NCI-H526 (cell line): Measurements from ENCODE around the gene TNRC18.

Experiments
- DNase-seq, 2 experiments: peaks; one replicate each; lab custom pipeline; 2025; lab: John Stamatoyannopoulos, UW

The TNRC18 gene

GRCh38 chr7:5350174-5350463, 73.5 kb downstream of the TNRC18 start:
- no peak for DNase-seq

DNA sequence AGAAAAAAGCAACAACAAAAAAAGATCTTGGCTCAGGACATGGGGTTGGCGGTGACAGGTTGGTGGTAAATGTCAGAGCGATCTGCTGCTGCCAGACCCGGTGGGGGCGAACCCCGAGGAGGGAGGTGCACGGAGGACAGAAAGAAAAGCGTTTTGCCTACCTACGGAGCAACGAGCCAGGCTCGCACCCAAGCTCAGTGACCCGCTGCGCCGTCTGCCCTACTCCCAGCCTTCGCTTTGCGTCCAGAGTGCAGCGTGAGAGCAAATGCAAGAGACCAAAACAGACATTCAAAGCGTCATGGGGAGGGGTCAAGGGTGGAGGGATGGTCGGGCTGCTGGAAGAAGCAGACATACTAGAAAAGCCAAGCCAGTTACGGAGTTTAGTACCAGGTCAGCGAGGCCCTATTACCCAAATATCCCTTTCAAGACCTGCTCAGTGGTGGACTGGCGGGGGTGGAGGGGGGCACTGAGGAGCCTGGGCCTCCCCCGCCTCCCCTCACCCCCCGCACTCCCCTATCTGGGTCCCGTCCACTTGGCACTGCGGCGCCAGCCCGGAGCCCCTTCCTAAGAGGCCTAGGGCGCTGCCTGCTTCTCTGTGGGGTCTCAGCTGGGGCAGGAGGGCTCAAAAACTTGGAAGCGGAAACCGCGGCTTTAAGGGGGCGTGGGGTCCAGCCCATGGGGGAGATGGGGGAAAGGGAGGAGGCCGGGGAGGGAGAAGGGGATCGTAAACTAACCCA, 74.0 kb downstream of the TNRC18 start:
- DNase-seq = no peak

- DNase-seq = no peak
These were observed 74.6 kb downstream of the TNRC18 start for GRCh38 chr7:5349005-5349380.

GRCh38 chr7:5348134-5349004, 75.3 kb downstream of the TNRC18 start:
- no peak for DNase-seq

DNA sequence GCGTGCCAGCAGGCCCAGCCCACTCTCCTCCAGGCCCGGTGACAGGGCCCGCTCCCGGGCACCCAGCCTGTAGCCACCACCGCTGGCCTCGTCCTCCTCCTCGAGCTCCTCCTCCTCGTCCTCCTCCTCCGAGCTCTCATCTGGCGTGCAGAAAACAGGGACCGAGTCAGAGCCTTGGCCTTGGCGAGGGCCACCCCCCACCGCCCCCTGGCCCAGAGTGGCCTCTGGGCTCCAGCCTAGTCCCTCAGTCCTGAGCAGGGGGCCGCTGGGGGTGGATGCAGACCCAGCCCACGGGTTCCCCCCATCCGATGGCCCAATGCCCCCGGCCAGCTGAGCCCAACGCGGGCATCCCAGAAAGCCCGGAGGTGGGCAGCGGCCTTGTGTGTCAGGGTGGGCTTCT, 78.0 kb downstream of the TNRC18 start:
- no peak for DNase-seq

- DNase-seq = no peak
These were observed 78.5 kb downstream of the TNRC18 start for GRCh38 chr7:5345171-5345570.

DNA sequence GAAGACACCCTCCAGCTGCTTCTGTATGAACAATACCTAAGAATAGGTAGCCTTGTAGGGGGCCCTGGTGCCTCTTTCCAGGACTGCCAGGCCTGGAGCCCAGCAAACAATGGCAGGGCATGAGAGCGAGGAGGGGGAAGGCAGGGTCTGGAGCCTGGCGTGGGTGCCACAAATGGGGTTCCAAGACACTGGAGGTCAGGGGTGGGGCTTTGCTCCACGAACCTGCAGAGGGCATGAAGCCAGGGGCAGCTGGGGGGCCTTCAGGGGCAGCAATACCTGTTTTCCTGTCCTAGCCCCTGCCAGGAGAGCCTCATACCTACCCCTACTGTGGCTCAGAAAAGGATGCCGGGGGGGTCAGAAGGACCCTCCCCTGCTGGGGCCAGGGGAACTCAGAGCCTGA, 79.3 kb downstream of the TNRC18 start:
- no peak for DNase-seq

- DNase-seq = no peak
These were observed 79.8 kb downstream of the TNRC18 start for GRCh38 chr7:5343884-5344283.

- no peak for DNase-seq
These were observed 81.0 kb downstream of the TNRC18 start for GRCh38 chr7:5342631-5343030.

- no peak for DNase-seq
These were observed 83.7 kb downstream of the TNRC18 start for GRCh38 chr7:5339955-5340354.

GRCh38 chr7:5337047-5337446, 86.6 kb downstream of the TNRC18 start:
- DNase-seq = no peak

GRCh38 chr7:5334671-5335070, 89.0 kb downstream of the TNRC18 start:
- DNase-seq = no peak

- no peak for DNase-seq
These were observed 90.3 kb downstream of the TNRC18 start for GRCh38 chr7:5333121-5334045.

GRCh38 chr7:5332579-5332978, 91.1 kb downstream of the TNRC18 start:
- DNase-seq = no peak

- DNase-seq = no peak
These were observed 93.3 kb downstream of the TNRC18 start for GRCh38 chr7:5330288-5330687.

GRCh38 chr7:5324961-5325360, 98.7 kb downstream of the TNRC18 start:
- no peak for DNase-seq

DNA sequence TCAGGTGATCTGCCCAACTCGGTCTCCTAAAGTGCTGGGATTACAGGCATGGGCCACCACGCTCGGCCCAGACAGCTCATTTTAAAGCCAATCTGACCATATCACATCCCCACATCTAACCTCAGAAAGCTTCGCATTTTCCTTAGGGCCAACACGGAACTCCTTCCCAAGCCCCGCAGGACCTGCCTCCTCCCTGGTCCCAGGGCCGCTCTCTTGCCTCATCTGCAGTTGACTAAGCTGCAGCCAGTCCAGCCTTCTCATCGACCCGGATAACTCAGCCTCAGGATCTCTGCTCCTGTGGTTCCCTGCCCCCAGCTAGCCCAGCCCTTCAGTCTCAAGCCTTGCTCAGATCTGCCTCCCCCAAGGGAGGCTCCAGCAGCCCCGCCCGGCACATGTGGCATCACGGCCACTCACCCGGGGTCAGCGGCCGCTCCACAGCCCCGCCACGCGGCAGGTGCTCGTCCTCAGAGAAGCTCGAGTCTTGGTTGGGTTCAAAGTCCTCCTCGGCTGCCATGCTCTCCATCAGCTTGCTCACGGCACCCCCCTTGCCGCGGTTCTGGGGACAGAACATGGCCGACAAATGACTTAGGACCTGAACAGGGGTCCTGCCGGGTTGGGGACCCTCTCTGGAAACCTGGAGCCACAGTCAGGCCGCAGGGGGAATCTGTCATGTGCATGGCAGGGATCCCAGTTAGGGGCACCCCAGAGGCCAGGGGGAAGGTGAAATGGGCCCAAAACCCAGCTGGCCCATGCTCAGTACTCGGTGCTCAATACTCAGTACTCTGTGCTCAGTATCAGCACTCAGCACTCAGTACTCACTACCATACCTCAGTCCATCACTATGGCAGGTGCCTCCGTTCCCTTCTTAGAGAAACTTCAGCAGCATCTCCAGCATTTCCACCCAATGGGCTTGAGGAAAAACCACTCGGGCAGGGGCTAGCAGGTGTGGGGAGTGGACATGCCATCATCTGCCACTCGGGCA, 99.5 kb downstream of the TNRC18 start:
- DNase-seq = peak in 1 of 2 experiments; percentile 22

DNA sequence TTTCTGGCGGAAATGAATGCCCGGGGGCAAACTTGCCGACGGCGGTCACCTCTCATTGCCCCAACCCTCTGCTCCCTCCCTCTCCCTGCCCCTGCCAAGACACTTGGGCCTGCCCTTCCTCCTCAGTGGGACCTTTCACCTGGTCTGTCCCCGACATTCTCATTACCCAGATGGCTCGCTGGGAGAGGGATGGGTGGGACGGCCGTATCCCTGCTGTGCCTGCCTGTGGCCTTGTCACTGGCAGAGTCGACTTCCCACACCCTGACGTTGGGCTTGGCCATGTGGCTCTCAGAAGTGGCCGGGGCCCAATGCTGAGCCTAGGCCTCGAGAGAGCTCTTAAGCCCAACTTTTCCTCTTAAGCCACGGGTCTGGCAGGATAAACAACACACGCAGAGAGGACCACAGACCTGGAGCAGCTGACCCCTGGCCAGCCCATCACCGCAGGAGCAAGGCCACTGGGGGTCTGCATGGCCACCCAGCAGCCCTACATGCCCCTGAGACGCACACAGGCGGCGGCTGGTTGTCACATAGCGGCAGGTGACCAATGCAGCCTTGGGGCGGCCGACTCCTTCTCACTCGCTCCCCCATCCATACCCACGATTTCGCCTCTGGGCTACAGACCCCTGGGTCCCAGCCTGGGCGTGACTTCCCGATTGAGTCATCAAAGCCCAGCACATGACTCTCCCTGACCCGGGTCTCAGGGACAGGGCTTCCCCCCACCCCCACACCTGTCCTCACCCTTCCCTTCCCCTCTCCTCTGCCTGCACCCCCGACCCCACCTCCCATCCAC, 100.8 kb downstream of the TNRC18 start:
- no peak for DNase-seq

DNA sequence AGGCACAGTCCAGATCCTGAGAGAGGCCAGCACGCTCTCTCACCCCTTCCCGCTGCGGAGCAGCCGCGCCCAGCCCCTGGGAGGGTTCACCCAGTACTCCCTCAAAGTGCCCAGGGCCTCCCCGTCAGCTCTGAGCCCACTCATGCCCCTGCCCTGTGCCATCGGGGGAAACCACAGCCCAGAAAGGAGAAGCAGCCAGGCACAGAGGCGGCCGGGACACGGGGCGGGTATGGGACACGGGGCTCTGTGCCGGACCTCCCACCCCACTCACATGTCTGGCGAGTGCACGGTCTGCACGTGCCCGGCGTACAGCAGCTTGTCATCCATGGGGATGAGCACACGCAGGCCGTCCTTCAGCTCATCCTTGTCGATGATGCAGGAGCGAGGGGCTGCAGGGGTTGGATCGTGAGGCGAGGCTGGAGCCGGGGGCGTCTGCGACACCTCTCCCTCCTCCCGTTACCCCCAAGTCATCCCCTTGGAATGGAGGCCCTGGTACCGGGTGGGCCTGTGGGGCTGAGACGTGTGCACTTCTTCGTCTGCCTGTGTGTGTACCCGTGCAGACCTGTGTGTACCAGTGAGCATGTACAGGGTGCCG, 102.7 kb downstream of the TNRC18 start:
- no peak for DNase-seq

GRCh38 chr7:5320391-5320790, 103.2 kb downstream of the TNRC18 start:
- no peak for DNase-seq
